ENCODE results near the gene JARID2.
A peak's percentile ranks its signal among the peaks of the same experiment; 100 is the strongest.

JARID2 gene

GRCh38 chr6:15441215-15441868, 195.5 kb downstream of the JARID2 start:
- DNase-seq (ENCODE audit: low spot score) = peak; percentile 79

GRCh38 chr6:15441981-15442380, 196.1 kb downstream of the JARID2 start:
- no peak for DNase-seq (ENCODE audit: low spot score)

- DNase-seq (ENCODE audit: low spot score) = no peak
Measured at GRCh38 chr6:15442467-15442866, 196.6 kb downstream of the JARID2 start.

- DNase-seq (ENCODE audit: low spot score) = no peak
Measured at GRCh38 chr6:15443119-15443830, 197.4 kb downstream of the JARID2 start.

GRCh38 chr6:15444081-15444731, 198.3 kb downstream of the JARID2 start:
- peak; percentile 69 for DNase-seq (ENCODE audit: low spot score)

- peak; percentile 77 for DNase-seq (ENCODE audit: low spot score)
Measured at GRCh38 chr6:15444881-15445280, 199.0 kb downstream of the JARID2 start.

GRCh38 chr6:15447546-15448267, 201.8 kb downstream of the JARID2 start:
- no peak for DNase-seq (ENCODE audit: low spot score)

- no peak for DNase-seq (ENCODE audit: low spot score)
Measured at GRCh38 chr6:15449011-15449410, 203.1 kb downstream of the JARID2 start.

- DNase-seq (ENCODE audit: low spot score) = no peak
Measured at GRCh38 chr6:15451738-15452137, 205.9 kb downstream of the JARID2 start.

GRCh38 chr6:15452182-15452941, 206.5 kb downstream of the JARID2 start:
- no peak for DNase-seq (ENCODE audit: low spot score)

GRCh38 chr6:15453186-15453585, 207.3 kb downstream of the JARID2 start:
- DNase-seq (ENCODE audit: low spot score) = no peak

- no peak for DNase-seq (ENCODE audit: low spot score)
Measured at GRCh38 chr6:15453622-15454021, 207.8 kb downstream of the JARID2 start.

- DNase-seq (ENCODE audit: low spot score) = no peak
Measured at GRCh38 chr6:15456422-15456821, 210.6 kb downstream of the JARID2 start.

- DNase-seq (ENCODE audit: low spot score) = no peak
Measured at GRCh38 chr6:15457121-15457650, 211.3 kb downstream of the JARID2 start.

GRCh38 chr6:15458021-15458459, 212.2 kb downstream of the JARID2 start:
- DNase-seq (ENCODE audit: low spot score) = no peak

- DNase-seq (ENCODE audit: low spot score) = no peak
Measured at GRCh38 chr6:15460110-15460727, 214.3 kb downstream of the JARID2 start.

GRCh38 chr6:15461127-15461944, 215.5 kb downstream of the JARID2 start:
- no peak for DNase-seq (ENCODE audit: low spot score)

- no peak for DNase-seq (ENCODE audit: low spot score)
Measured at GRCh38 chr6:15462256-15462655, 216.4 kb downstream of the JARID2 start.

- DNase-seq (ENCODE audit: low spot score) = no peak
Measured at GRCh38 chr6:15462717-15463525, 217.1 kb downstream of the JARID2 start.
